ENCODE measurements around the gene SKP2. TPM values are rescaled to one million over a fixed set of nuclear protein-coding genes. Genes with fewer than 3 reads are reported as not detected.
A peak's percentile ranks its signal among the peaks of the same experiment; 100 is the strongest.
"Not testable (repeated sequence)": the region's sequence is repeated elsewhere in the genome, so short reads cannot be mapped to it uniquely, and the experiment has no call there.

The SKP2 gene
- total RNA-seq = 10 to 100 TPM in 1 of 4 donors, 1 to 10 TPM in 3; 6.9 to 12.8 (median 8.6) TPM

DNA sequence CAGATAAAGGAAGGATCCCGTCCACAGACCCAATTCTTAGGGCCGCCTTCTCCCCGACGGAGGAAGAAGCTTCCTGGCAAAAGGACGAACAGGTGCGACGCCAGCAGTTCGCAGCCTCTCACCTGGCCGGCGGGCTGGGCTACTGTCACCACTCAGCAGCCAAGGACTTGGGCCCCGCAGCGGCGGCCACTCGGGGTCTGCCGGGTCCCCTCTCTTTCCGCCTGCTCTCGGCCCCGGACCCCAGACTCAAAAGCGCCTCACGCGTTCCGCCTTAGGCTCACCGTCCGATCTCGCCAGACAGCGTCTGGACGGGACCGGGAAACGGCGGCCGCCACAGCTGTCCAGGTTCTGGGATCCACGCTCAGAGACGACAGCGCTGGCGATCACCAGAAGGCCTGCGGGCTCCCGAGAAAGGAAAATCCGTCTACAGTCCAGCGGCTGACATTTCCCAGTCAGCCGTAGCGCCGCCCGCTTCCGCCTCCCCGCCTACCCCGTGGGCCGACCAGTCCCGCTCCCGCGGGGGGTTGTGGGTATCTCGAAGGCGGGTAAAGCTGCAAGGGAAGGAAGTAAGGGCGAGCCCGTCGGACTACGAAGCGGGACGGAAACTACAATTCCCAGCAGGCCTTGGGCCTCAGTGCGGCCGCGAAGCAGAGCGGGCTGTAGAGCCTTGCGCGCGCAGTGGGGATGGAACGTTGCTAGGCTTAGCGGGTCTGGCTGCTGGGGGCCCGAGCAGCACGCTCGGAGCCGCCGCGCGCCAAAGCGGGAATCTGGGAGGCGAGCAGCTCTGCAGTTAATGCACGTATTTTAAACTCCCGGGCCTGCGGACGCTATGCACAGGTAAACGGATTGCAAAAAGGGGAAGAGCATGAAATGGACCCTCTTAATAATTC, at the start of gene SKP2, which contains the start of gene LMBRD2:
Gene SKP2 (plus strand): TSS at position 678 of the 890 bp plus-strand sequence. CDS start 152 bp downstream, at position 830.
Gene LMBRD2 (minus strand): TSS at position 454 of the 890 bp plus-strand sequence. CDS start 8,538 bp downstream, outside the sequence.
- DNase-seq (ENCODE audit: low spot score in 2 of 2) = peak; percentile 97 to 99
- H3K4me3 ChIP-seq (ENCODE audit: low read depth, poor library complexity, severe bottlenecking) = peak within 1 kb of the TSS; percentile 75
- WGBS, 2 donors = 0 to 1% methylated on average over 71 to 72 of the region's 81 CpGs

DNA sequence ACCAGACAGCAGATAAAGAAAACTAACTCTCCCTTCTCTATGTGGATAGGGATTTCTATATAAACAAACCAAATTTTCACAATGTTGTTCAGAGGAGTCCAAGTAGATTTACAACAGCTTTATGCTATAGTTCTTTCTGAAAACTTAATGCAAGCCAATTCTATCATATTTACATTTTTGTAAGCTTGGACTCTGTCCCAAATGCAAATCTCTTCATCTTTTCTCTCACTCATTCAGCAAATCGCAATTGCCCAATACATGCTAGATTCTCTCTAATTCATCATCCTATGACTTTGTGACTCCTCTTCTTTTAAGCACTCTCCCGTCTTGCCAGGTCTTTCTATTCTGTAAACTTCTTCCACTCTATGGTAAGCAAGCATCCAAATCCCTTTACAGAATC, 46.1 kb upstream of the SKP2 start:
- intact Hi-C loops (cut with DNase I; ENCODE audit: low total_unique reads) = no loop called here
- no peak overlapping the region for H3K4me3 ChIP-seq (ENCODE audit: low read depth, poor library complexity, severe bottlenecking)
- WGBS, 2 donors = 92 to 96% methylated on average over 2 of the region's 2 CpGs
- DNase-seq (ENCODE audit: low spot score in 2 of 2) = no peak
- no peak for TF ChIP-seq POLR2A (IDR thresholded peaks at IDR 0.05)
- TF ChIP-seq, protein P1, sequence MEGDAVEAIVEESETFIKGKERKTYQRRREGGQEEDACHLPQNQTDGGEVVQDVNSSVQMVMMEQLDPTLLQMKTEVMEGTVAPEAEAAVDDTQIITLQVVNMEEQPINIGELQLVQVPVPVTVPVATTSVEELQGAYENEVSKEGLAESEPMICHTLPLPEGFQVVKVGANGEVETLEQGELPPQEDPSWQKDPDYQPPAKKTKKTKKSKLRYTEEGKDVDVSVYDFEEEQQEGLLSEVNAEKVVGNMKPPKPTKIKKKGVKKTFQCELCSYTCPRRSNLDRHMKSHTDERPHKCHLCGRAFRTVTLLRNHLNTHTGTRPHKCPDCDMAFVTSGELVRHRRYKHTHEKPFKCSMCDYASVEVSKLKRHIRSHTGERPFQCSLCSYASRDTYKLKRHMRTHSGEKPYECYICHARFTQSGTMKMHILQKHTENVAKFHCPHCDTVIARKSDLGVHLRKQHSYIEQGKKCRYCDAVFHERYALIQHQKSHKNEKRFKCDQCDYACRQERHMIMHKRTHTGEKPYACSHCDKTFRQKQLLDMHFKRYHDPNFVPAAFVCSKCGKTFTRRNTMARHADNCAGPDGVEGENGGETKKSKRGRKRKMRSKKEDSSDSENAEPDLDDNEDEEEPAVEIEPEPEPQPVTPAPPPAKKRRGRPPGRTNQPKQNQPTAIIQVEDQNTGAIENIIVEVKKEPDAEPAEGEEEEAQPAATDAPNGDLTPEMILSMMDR (IDR thresholded peaks at IDR 0.05) = no peak

More for the DNA sequence above, at the start of gene SKP2, which contains the start of gene LMBRD2:
- intact Hi-C loops (cut with DNase I; ENCODE audit: low total_unique reads) = no loop called here
- TF ChIP-seq, protein P1 (IDR thresholded peaks at IDR 0.05) = no peak
- no peak for TF ChIP-seq POLR2A (IDR thresholded peaks at IDR 0.05)

DNA sequence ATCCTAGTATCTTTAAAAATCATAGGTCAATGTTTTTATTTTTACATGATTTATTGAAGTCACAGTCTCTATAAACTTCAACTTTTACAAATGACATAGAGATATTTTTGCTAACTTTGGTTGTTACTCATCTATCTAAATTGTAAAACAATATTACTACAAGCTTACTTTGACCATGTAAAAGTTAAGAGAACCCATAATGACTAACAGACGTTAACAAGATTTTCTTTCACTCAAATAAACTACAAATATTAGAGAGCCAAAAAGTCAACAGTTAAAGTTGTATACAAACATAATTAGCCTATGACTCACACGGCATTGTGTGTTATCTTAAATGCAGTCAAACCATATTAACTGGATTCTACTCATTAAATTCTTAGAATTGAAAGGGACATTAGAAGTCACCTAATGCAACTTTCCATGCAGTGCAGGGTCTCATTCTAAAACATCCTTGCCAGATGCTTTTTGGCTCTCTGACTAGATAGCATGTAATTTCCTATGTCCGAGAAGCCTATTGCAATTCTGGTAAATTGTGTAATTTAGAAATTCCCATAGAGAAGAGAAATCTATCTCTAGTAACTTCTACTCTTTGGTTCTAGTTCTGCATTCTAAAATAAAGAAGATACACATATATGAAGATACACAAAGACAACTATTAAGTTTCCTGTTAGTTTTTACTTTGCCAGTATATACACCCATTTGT, 43.0 kb upstream of the SKP2 start:
- no peak overlapping the region for H3K4me3 ChIP-seq (ENCODE audit: low read depth, poor library complexity, severe bottlenecking)
- WGBS, 2 donors = 76 to 77% methylated on average over 3 of the region's 3 CpGs
- TF ChIP-seq POLR2A (IDR thresholded peaks at IDR 0.05) = no peak
- TF ChIP-seq, protein P1 (IDR thresholded peaks at IDR 0.05) = no peak
- intact Hi-C loops (cut with DNase I; ENCODE audit: low total_unique reads) = no loop called here
- DNase-seq (ENCODE audit: low spot score in 2 of 2) = no peak

DNA sequence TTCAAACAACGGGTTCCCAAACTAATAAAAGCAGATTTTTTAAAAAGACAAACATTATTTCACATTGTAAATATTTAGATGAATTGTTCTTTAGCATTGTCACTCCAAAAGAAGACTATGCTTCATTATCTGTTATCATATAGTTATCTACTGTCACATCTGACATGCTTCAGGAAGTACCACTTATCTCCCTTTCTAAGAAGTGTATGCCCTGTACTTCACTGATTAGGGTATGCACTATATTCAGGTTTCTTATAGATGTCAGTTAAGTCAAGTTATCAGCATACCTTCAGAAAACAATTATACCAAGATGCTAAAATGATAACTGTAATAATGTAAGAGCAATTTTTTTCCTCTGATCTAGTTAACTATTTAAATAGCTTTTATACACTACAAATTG, 40.7 kb upstream of the SKP2 start:
- no peak for TF ChIP-seq POLR2A (IDR thresholded peaks at IDR 0.05)
- TF ChIP-seq, protein P1 (IDR thresholded peaks at IDR 0.05) = no peak
- 86 to 94% methylated on average over 1 of the region's 1 CpG for WGBS, 2 donors
- no peak for DNase-seq (ENCODE audit: low spot score in 2 of 2)
- intact Hi-C loops (cut with DNase I; ENCODE audit: low total_unique reads) = no loop called here
- H3K4me3 ChIP-seq (ENCODE audit: low read depth, poor library complexity, severe bottlenecking) = no peak overlapping the region

DNA sequence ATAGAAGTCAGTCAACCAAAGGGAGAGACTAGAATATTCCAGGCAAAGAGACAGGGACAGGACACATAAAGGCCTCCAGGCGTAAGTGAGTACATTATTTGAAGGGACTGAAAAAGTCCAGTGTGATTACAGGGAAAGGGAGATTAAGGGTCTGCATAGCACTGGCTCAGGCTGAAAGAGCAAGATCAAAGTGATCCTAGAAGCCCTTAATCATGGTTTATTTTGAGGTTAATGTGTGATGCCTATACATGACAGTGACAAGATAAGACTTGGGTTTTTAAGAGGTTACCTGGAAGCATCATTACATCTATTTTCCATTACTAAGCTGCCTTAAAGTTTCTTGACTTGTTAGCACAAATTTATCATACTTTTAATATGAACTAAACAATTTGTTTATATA, 26.0 kb upstream of the SKP2 start:
- DNase-seq (ENCODE audit: low spot score in 2 of 2) = no peak
- intact Hi-C loops (cut with DNase I; ENCODE audit: low total_unique reads) = no loop called here
- no peak overlapping the region for H3K4me3 ChIP-seq (ENCODE audit: low read depth, poor library complexity, severe bottlenecking)
- TF ChIP-seq POLR2A (IDR thresholded peaks at IDR 0.05) = no peak
- 96 to 97% methylated on average over 1 of the region's 1 CpG for WGBS, 2 donors

DNA sequence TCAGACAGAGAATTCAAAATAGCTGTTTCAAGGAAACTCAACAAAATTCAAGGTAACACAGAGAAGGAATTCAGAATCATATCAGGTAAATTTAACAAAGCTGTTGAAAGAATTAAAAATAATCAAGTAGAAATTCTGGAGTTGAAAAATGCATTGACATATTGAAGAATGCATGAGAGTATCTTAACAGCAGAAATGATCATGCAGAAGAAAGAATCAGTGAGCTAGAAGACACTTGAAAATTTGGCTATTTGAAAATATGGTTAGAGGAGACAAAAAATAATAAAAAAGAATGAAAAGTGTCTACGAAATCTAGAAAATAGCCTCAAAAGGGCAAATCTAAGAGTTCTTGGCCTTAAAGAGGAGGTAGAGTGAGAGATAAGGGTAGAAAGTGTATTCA, 23.1 kb upstream of the SKP2 start:
- DNase-seq (ENCODE audit: low spot score in 2 of 2) = no peak
- intact Hi-C loops (cut with DNase I; ENCODE audit: low total_unique reads) = no loop called here
- 100% methylated on average over 1 of the region's 1 CpG for WGBS, 2 donors
- TF ChIP-seq, protein P1 (IDR thresholded peaks at IDR 0.05) = no peak
- TF ChIP-seq POLR2A (IDR thresholded peaks at IDR 0.05) = no peak
- H3K4me3 ChIP-seq (ENCODE audit: low read depth, poor library complexity, severe bottlenecking) = no peak overlapping the region

DNA sequence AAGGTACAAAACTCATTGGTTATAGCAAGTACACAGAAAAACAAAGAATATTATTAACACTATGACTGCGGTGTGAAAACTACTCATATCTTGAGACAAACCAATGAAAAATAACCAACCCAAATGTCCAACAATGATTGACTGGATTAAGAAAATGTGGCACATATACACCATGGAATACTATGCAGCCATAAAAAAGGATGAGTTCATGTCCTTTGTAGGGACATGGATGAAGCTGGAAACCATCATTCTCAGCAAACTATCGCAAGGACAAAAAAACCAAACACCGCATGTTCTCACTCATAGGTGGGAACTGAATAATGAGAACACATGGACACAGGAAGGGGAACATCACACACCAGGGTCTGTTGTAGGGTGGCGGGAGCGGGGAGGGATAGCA, 22.2 kb upstream of the SKP2 start:
- WGBS, 2 donors = 97% methylated on average over 5 of the region's 5 CpGs
- DNase-seq (ENCODE audit: low spot score in 2 of 2); H3K4me3 ChIP-seq (ENCODE audit: low read depth, poor library complexity, severe bottlenecking); intact Hi-C loops (cut with DNase I; ENCODE audit: low total_unique reads): not testable (repeated sequence)

DNA sequence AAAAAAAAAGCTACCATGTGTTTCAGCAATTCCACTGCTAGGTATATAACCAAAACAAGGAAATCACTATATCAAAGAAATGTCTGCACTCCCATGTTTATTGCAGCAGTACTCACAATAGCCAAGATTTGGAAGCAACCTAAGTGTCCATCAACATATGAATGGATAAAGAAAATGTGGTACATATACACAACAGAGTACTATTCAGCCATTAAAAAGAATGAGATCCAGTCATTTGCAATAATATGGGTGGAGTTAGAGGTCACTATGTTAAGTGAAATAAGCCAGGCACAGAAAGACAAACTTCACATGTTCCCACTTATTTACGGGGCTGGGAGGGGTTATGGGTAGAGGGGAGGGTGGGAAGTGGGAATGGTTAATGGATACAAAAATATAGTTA, 18.9 kb upstream of the SKP2 start:
- intact Hi-C loops (cut with DNase I; ENCODE audit: low total_unique reads); H3K4me3 ChIP-seq (ENCODE audit: low read depth, poor library complexity, severe bottlenecking); DNase-seq (ENCODE audit: low spot score in 2 of 2): not testable (repeated sequence)
- 96 to 98% methylated on average over 1 of the region's 1 CpG for WGBS, 2 donors

Measured in lower leg skin (tissue), 4 donors.